OCI-LY3 (cell line): ENCODE data around the gene COX7A2.

Experiments
- H2AFZ ChIP-seq: fragments of 200-600, 300-600 bp; shearing (Covaris generic); 2 replicates; pipeline ENCODE4 v1.6.0; 2014; ENCODE audit warnings: antibody characterized with exemption, low read depth, low read length
- H3K27ac ChIP-seq: fragments of 200-600, 300-600 bp; sonication (generic); 2 replicates; pipeline ENCODE4 v1.5.1; 2014; ENCODE audit warnings: mild to moderate bottlenecking, low read length, moderate library complexity, mixed read lengths
- H3K27me3 ChIP-seq: fragments of 200-600, 300-600 bp; sonication (generic); 2 replicates; pipeline ENCODE4 v1.6.1; 2014; ENCODE audit warnings: low read depth, low read length, mixed read lengths
- H3K36me3 ChIP-seq: fragments of 200-600, 300-600 bp; sonication (generic); replicated peaks from 2 replicates; pipeline ENCODE3; 2014; ENCODE audit warnings: low read depth, low read length, mixed read lengths
- H3K4me1 ChIP-seq: fragments of 300-600, 200-600 bp; sonication (generic); 2 replicates; pipeline ENCODE4 v1.6.1; 2014; ENCODE audit warnings: low read length, mixed read lengths
- H3K4me2 ChIP-seq: fragments of 200-600, 300-600 bp; sonication (generic); 2 replicates; pipeline ENCODE4 v1.6.1; 2014; ENCODE audit warnings: low read length, mixed read lengths
- H3K4me3 ChIP-seq: fragments of 300-600, 200-600 bp; sonication (generic); 2 replicates; pipeline ENCODE4 v1.5.1; 2014; ENCODE audit warnings: antibody characterized with exemption, mild to moderate bottlenecking, low read length, moderate library complexity
- H3K79me2 ChIP-seq: fragments of 300-600, 200-600 bp; shearing (Covaris generic); 2 replicates; pipeline ENCODE4 v1.6.1; 2014; ENCODE audit warnings: mild to moderate bottlenecking, low read length, mixed read lengths
- H3K9ac ChIP-seq: fragments of 300-600, 200-600 bp; shearing (Covaris generic); 2 replicates; pipeline ENCODE4 v1.6.0; 2014; ENCODE audit warnings: mild to moderate bottlenecking, low read length, moderate library complexity
- H3K9me3 ChIP-seq: fragments of 200-600, 300-600 bp; shearing (Covaris generic); 2 replicates; pipeline ENCODE4 v1.6.1; 2014; ENCODE audit warnings: low read length, mixed read lengths; ENCODE audit not compliant: insufficient read depth
- H4K20me1 ChIP-seq: fragments of 200-600, 300-600 bp; sonication (generic); 2 replicates; pipeline ENCODE4 v1.6.1; 2016; ENCODE audit warnings: low read length, mixed read lengths; ENCODE audit not compliant: insufficient read depth
- EZH2phosphoT487 ChIP-seq: fragments of 200-600 bp; shearing (Covaris generic); IDR thresholded peaks from 2 replicates; pipeline ENCODE4 v1.6.1; 2018; ENCODE audit warnings: antibody characterized with exemption, mixed run types, low read depth
- TF ChIP-seq, protein P1 (sequence below): fragments of 200-600, 300-600 bp; sonication (generic); IDR thresholded peaks from 2 replicates; pipeline ENCODE4 v1.5.1; 2014; ENCODE audit warnings: antibody characterized with exemption, low read length, low read depth

Gene COX7A2

DNA sequence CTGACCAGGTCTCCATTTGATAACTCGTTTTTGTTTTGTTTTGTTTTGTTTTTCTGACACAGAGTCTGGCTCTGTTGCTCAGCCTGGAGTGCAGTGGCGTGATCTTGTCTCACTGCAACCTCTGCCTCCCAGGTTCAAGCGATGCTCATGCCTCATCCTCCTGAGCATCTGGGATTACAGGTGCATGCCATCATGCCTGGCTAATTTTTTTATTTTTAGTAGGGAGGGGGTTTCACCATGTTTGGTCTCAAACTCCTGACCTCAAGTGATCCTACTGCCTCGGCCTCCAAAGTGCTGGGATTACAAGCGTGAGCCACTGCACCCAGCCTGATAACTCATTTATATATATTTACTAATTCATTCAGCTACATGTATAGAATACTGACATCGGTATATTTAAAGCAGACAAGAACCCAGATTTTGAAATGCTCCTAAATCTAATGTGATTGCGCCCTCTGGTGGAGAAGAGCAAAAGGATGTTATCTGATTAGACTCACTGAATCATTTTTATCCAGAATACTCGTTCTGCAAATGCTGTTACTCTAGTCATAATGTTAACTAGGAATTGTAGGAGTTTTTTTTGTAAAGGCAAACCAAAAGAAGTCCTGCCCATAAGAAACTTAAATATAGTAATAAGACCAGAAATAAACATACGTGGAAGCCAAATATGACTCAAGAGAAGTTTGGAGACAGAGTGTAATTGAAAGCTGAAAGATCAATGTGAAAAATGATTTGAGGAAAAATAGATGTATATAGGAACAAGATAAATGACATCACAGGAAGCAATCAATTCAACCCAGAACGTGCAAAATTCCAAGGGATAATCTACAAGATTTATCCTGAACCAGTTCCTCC, 32.5 kb downstream of the COX7A2 start:
- Histone ChIP-seq H3K4me2 (peak overlapping the region; percentile 77), H3K4me1 (peaks cover 26% of the 10 kb centered on the region), H3K9ac (no peak overlapping the region), H3K27me3 (no peaks in the 10 kb centered on the region), H3K9me3 (no peaks in the 10 kb centered on the region), H3K27ac (no peak overlapping the region), H3K36me3 (no peaks in the 10 kb centered on the region), H2AFZ (peak overlapping the region; percentile 43; the same call in 1 of the 2 replicates), H3K4me3 (peak overlapping the region; percentile 69), H3K79me2 (no peaks in the 10 kb centered on the region), H4K20me1 (no peaks in the 10 kb centered on the region)
- TF ChIP-seq EZH2phosphoT487: no peak
- TF ChIP-seq, protein P1, sequence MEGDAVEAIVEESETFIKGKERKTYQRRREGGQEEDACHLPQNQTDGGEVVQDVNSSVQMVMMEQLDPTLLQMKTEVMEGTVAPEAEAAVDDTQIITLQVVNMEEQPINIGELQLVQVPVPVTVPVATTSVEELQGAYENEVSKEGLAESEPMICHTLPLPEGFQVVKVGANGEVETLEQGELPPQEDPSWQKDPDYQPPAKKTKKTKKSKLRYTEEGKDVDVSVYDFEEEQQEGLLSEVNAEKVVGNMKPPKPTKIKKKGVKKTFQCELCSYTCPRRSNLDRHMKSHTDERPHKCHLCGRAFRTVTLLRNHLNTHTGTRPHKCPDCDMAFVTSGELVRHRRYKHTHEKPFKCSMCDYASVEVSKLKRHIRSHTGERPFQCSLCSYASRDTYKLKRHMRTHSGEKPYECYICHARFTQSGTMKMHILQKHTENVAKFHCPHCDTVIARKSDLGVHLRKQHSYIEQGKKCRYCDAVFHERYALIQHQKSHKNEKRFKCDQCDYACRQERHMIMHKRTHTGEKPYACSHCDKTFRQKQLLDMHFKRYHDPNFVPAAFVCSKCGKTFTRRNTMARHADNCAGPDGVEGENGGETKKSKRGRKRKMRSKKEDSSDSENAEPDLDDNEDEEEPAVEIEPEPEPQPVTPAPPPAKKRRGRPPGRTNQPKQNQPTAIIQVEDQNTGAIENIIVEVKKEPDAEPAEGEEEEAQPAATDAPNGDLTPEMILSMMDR: peak; percentile 91

DNA sequence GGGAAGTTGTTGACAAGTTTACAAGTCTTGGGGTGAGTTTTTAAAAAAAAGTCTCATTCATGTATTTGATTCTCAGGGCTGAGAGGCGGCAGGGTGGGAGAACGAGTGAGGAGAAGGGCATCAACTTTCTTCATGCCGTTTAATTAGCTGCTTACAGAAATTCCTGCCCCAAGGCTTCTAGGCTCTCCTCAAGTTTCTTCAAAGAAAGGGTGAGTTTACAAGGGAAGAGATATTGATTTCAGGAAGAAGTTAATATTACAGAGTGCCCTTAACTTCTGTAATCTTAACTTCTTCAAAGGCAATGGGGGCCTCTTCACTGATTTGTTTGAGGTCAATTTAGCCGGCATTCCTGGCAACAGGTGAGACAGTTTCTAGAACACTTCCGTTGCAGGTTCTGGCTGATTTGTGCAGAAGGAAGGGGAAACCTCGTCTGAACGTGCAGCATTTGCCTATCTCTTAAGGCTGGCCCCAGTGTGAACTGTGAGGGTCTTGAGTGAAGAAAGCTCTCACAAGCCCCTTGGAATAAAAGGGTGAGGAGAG, 34.3 kb downstream of the COX7A2 start:
- H3K79me2 ChIP-seq: no peaks in the 10 kb centered on the region
- peak overlapping the region; percentile 92 for H3K4me2 ChIP-seq
- H2AFZ ChIP-seq: peak overlapping the region; percentile 30; the same call in 1 of the 2 replicates
- H3K9ac ChIP-seq: no peak overlapping the region
- H3K36me3 ChIP-seq: no peaks in the 10 kb centered on the region
- H3K9me3 ChIP-seq: no peaks in the 10 kb centered on the region
- H3K27me3 ChIP-seq: no peaks in the 10 kb centered on the region
- TF ChIP-seq EZH2phosphoT487: no peak
- TF ChIP-seq, protein P1: no peak
- no peaks in the 10 kb centered on the region for H4K20me1 ChIP-seq
- H3K27ac ChIP-seq: no peak overlapping the region
- peak overlapping the region; percentile 77 for H3K4me3 ChIP-seq
- peaks cover 26% of the 10 kb centered on the region for H3K4me1 ChIP-seq

DNA sequence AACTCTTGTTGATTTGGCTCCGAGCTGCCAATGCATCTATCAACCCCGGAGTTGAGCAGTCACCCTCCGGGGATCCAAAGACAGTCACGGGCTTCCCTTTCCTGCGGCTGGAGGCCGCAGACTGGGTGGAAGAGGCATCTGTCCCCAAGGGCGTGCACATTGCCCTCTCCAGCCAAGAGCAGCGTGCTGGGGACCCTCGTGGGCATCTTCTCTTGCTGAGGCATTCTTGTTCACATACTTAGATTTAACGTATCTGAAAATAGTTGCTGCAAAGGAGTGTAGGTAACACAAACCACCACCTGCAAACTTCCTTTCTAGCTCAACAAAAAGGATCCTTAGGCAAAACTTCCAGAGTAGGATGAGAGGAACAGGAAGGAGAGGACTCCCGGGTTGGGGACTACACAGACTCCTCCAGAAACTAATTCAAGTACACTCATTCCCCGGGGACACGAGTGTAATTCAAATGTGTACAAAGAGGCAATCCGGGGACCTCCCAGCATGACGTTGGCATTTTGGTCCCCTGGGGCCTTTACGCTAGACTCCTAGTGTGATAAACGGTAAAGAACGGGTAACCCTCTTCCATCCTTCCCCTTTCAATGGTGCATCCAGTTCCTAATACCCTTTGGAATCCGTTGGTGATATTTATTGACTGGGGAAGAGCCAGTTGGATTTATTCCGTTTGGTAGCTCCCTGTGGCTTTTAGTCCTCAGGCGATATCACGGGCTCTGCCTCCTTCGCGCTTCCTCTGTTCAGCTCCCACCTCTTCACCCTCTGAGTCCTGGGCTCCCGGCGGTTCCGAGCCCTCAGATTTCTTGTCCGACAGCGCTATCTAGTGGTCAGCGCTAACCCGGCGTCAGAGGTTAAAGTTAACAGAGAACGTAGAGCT, 35.1 kb downstream of the COX7A2 start:
- TF ChIP-seq, protein P1: peak; percentile 98
- TF ChIP-seq EZH2phosphoT487: no peak
- Histone ChIP-seq H3K4me1 (peaks cover 22% of the 10 kb centered on the region), H3K27ac (no peak overlapping the region), H3K4me2 (peak overlapping the region; percentile 92), H3K79me2 (no peaks in the 10 kb centered on the region), H3K27me3 (no peaks in the 10 kb centered on the region), H4K20me1 (no peaks in the 10 kb centered on the region), H3K36me3 (no peaks in the 10 kb centered on the region), H3K9me3 (no peaks in the 10 kb centered on the region), H2AFZ (peak overlapping the region; percentile 71), H3K4me3 (peak overlapping the region; percentile 77), H3K9ac (peak overlapping the region; percentile 57)
